ENCODE results near the gene NRK. TPM values are rescaled to one million over a fixed set of nuclear protein-coding genes. Genes with fewer than 3 reads are reported as not detected.
A peak's percentile ranks its signal among the peaks of the same experiment; 100 is the strongest.

Gene NRK
- total and polyA plus RNA-seq, 2 donors (not counting 1 experiment from before 2014, with no cell fraction given) = 0.30 to 0.50 TPM

GRCh38 chrX:105882581-105883275 is 60.4 kb downstream of the NRK start:
- no peaks in the 10 kb centered on the region for H3K79me2 ChIP-seq (ENCODE audit: control insufficient read depth, insufficient read depth, low read length)
- H3K9ac ChIP-seq (ENCODE audit: insufficient read depth, low read length) = no peak overlapping the region
- no peak overlapping the region for H3K4me2 ChIP-seq (ENCODE audit: extremely low read depth, insufficient read depth, low read length)
- no peak for TF ChIP-seq EZH2 (IDR thresholded peaks at IDR 0.05; ENCODE audit: low read length, missing control alignments)
- TF ChIP-seq CTCF (conservative IDR thresholded peaks at IDR 0.05 in 1 of 2, IDR thresholded peaks at IDR 0.05 in 1 of 2; ENCODE audit: low read depth in 1 of 2, low read length in 2 of 2) = no peak
- peak; percentile 28 to 44 for DNase-seq (ENCODE audit: low read depth in 2 of 2)
- no peaks in the 10 kb centered on the region for H4K20me1 ChIP-seq (ENCODE audit: control insufficient read depth, extremely low read depth, insufficient read depth, low read length)
- H3K4me1 ChIP-seq (ENCODE audit: control insufficient read depth, extremely low read depth, insufficient read depth, low read length) = no peaks in the 10 kb centered on the region
- no peak overlapping the region for H3K27ac ChIP-seq (ENCODE audit: insufficient read depth, low read length)
- H3K4me3 ChIP-seq (replicated peaks in 1 of 4; ENCODE audit: control extremely low read depth in 1 of 4, insufficient read depth in 1 of 4, low read depth in 3 of 4, low read length in 4 of 4) = no peak overlapping the region
- no peaks in the 10 kb centered on the region for H3K9me3 ChIP-seq (ENCODE audit: control insufficient read depth, insufficient read depth, low read depth, low read length)
- H3K36me3 ChIP-seq (ENCODE audit: control insufficient read depth, insufficient read depth, low read length) = no peaks in the 10 kb centered on the region
- H2AFZ ChIP-seq (ENCODE audit: low read length) = no peak overlapping the region
- no peaks in the 10 kb centered on the region for H3K27me3 ChIP-seq (ENCODE audit: control insufficient read depth, insufficient read depth, low read length)

GRCh38 chrX:105894721-105895120 is 72.4 kb downstream of the NRK start:
- Histone ChIP-seq H3K79me2 (ENCODE audit: control insufficient read depth, insufficient read depth, low read length) (no peaks in the 10 kb centered on the region), H3K27ac (ENCODE audit: insufficient read depth, low read length) (no peak overlapping the region), H3K9me3 (ENCODE audit: control insufficient read depth, insufficient read depth, low read depth, low read length) (no peaks in the 10 kb centered on the region), H3K4me3 (replicated peaks in 1 of 4; ENCODE audit: control extremely low read depth in 1 of 4, insufficient read depth in 1 of 4, low read depth in 3 of 4, low read length in 4 of 4) (no peak overlapping the region), H3K36me3 (ENCODE audit: control insufficient read depth, insufficient read depth, low read length) (no peaks in the 10 kb centered on the region), H4K20me1 (ENCODE audit: control insufficient read depth, extremely low read depth, insufficient read depth, low read length) (no peaks in the 10 kb centered on the region), H3K4me2 (ENCODE audit: extremely low read depth, insufficient read depth, low read length) (no peak overlapping the region), H2AFZ (ENCODE audit: low read length) (no peak overlapping the region), H3K4me1 (ENCODE audit: control insufficient read depth, extremely low read depth, insufficient read depth, low read length) (no peaks in the 10 kb centered on the region), H3K9ac (ENCODE audit: insufficient read depth, low read length) (no peak overlapping the region), H3K27me3 (ENCODE audit: control insufficient read depth, insufficient read depth, low read length) (no peaks in the 10 kb centered on the region)
- peak; percentile 5 to 15 for DNase-seq (ENCODE audit: low read depth in 2 of 2)
- TF ChIP-seq CTCF (conservative IDR thresholded peaks at IDR 0.05 in 1 of 2, IDR thresholded peaks at IDR 0.05 in 1 of 2; ENCODE audit: low read depth in 1 of 2, low read length in 2 of 2) = no peak
- TF ChIP-seq EZH2 (IDR thresholded peaks at IDR 0.05; ENCODE audit: low read length, missing control alignments) = no peak

- Histone ChIP-seq H3K9me3 (ENCODE audit: control insufficient read depth, insufficient read depth, low read depth, low read length) (no peaks in the 10 kb centered on the region), H3K4me1 (ENCODE audit: control insufficient read depth, extremely low read depth, insufficient read depth, low read length) (no peaks in the 10 kb centered on the region), H4K20me1 (ENCODE audit: control insufficient read depth, extremely low read depth, insufficient read depth, low read length) (no peaks in the 10 kb centered on the region), H3K9ac (ENCODE audit: insufficient read depth, low read length) (no peak overlapping the region), H3K4me3 (replicated peaks in 1 of 4; ENCODE audit: control extremely low read depth in 1 of 4, insufficient read depth in 1 of 4, low read depth in 3 of 4, low read length in 4 of 4) (no peak overlapping the region), H3K36me3 (ENCODE audit: control insufficient read depth, insufficient read depth, low read length) (no peaks in the 10 kb centered on the region), H3K4me2 (ENCODE audit: extremely low read depth, insufficient read depth, low read length) (no peak overlapping the region), H2AFZ (ENCODE audit: low read length) (no peak overlapping the region), H3K27me3 (ENCODE audit: control insufficient read depth, insufficient read depth, low read length) (no peaks in the 10 kb centered on the region), H3K27ac (ENCODE audit: insufficient read depth, low read length) (no peak overlapping the region), H3K79me2 (ENCODE audit: control insufficient read depth, insufficient read depth, low read length) (no peaks in the 10 kb centered on the region)
- TF ChIP-seq EZH2 (IDR thresholded peaks at IDR 0.05; ENCODE audit: low read length, missing control alignments) (no peak), CTCF (conservative IDR thresholded peaks at IDR 0.05 in 1 of 2, IDR thresholded peaks at IDR 0.05 in 1 of 2; ENCODE audit: low read depth in 1 of 2, low read length in 2 of 2) (no peak)
- DNase-seq (ENCODE audit: low read depth in 2 of 2) = no peak
Measured at GRCh38 chrX:105909576-105909975, 87.2 kb downstream of the NRK start.
